WTC11 (cell line): ENCODE results near the gene ENPP7. TPM values are rescaled to one million over a fixed set of nuclear protein-coding genes. Genes with fewer than 3 reads are reported as not detected.

ENCODE experiments used
- ATAC-seq: fragments of 200-7000 bp; cut with Tn5 transposase; 2 replicates; pipeline ENCODE4 v1.10.0; 2021; ENCODE audit warnings: mild to moderate bottlenecking, moderate library complexity
- CTCF ChIA-PET: fragments of 300-600 bp; sonication (Branson Sonifier 250); formaldehyde crosslinking; loops from one replicate; lab custom pipeline; 2021; ENCODE audit warnings: antibody characterized with exemption; lab: Charles Lee
- POLR2A ChIA-PET: fragments of 350-600 bp; sonication (Branson Sonifier 250); formaldehyde crosslinking; loops from one replicate; lab custom pipeline; 2021; ENCODE audit warnings: antibody characterized with exemption; lab: Charles Lee
- DNase-seq: peaks from one replicate; pipeline ENCODE4 v3.0.0; 2021; ENCODE audit warnings: low spot score
- H3K27ac Mint-ChIP-seq: 2 replicates; pipeline ENCODE4 v1.8.0; 2021; ENCODE audit warnings: mixed read lengths
- H3K27me3 Mint-ChIP-seq: 2 replicates; pipeline ENCODE4 v1.8.0; 2021; ENCODE audit warnings: low read depth, mild to moderate bottlenecking, moderate library complexity, mixed read lengths
- H3K36me3 Mint-ChIP-seq: 2 replicates; pipeline ENCODE4 v1.8.0; 2021; ENCODE audit warnings: mixed read lengths
- H3K4me1 Mint-ChIP-seq: 2 replicates; pipeline ENCODE4 v1.8.0; 2022; ENCODE audit warnings: mixed read lengths
- H3K4me3 Mint-ChIP-seq: 2 replicates; pipeline ENCODE4 v1.8.0; 2021; ENCODE audit warnings: mild to moderate bottlenecking, moderate library complexity, mixed read lengths
- H3K9me3 Mint-ChIP-seq: 2 replicates; pipeline ENCODE4 v1.8.0; 2021; ENCODE audit warnings: mixed read lengths
- CBFB ChIP-seq: sonication (generic); formaldehyde crosslinking; IDR thresholded peaks from 2 replicates; pipeline ENCODE4 v1.8.1; 2022; ENCODE audit warnings: mild to moderate bottlenecking, low read depth, missing genetic modification reagents
- E2F4 ChIP-seq: sonication (generic); formaldehyde crosslinking; IDR thresholded peaks from 2 replicates; pipeline ENCODE4 v1.8.1; 2022; ENCODE audit warnings: low read depth, mild to moderate bottlenecking, moderate library complexity, missing genetic modification reagents, borderline replicate concordance
- ETV6 ChIP-seq: sonication (generic); formaldehyde crosslinking; IDR thresholded peaks from 2 replicates; pipeline ENCODE4 v1.8.1; 2022; ENCODE audit warnings: mild to moderate bottlenecking, missing genetic modification reagents
- FOXK1 ChIP-seq: sonication (generic); formaldehyde crosslinking; IDR thresholded peaks from 2 replicates; pipeline ENCODE4 v1.8.0; 2022; ENCODE audit warnings: mild to moderate bottlenecking, moderate library complexity, missing genetic modification reagents
- JAZF1 ChIP-seq: fragments of 250-450 bp; sonication (Bioruptor Pico); IDR thresholded peaks from 2 replicates; pipeline ENCODE4 v1.9.0; 2021; ENCODE audit warnings: moderate library complexity, mild to moderate bottlenecking, inconsistent platforms
- MYBL2 ChIP-seq: sonication (generic); formaldehyde crosslinking; IDR thresholded peaks from 2 replicates; pipeline ENCODE4 v1.8.1; 2023; ENCODE audit warnings: mild to moderate bottlenecking, moderate library complexity, missing genetic modification reagents
- NFYB ChIP-seq: sonication (generic); formaldehyde crosslinking; conservative IDR thresholded peaks from 2 replicates; pipeline ENCODE4 v1.8.0; 2022; ENCODE audit warnings: low read depth, missing genetic modification reagents
- PRDM15 ChIP-seq: sonication (generic); formaldehyde crosslinking; IDR thresholded peaks from 2 replicates; pipeline ENCODE4 v1.8.0; 2022; ENCODE audit warnings: missing genetic modification reagents
- PRRX2 ChIP-seq: fragments of 250-450 bp; sonication (Bioruptor Pico); IDR thresholded peaks from 2 replicates; pipeline ENCODE4 v1.8.0; 2021; ENCODE audit warnings: mild to moderate bottlenecking
- SMAD4 ChIP-seq: sonication (generic); formaldehyde crosslinking; IDR thresholded peaks from 2 replicates; pipeline ENCODE4 v1.8.0; 2022; ENCODE audit warnings: mild to moderate bottlenecking, missing genetic modification reagents
- SP1 ChIP-seq: sonication (generic); formaldehyde crosslinking; conservative IDR thresholded peaks from 2 replicates; pipeline ENCODE4 v1.8.1; 2022; ENCODE audit warnings: missing genetic modification reagents
- ZNF263 ChIP-seq: sonication (generic); formaldehyde crosslinking; IDR thresholded peaks from 2 replicates; pipeline ENCODE4 v1.8.1; 2022; ENCODE audit warnings: low read depth, mild to moderate bottlenecking, moderate library complexity, missing genetic modification reagents
- ZNF281 ChIP-seq: sonication (generic); formaldehyde crosslinking; IDR thresholded peaks from 2 replicates; pipeline ENCODE4 v1.8.0; 2023; ENCODE audit warnings: mild to moderate bottlenecking, missing genetic modification reagents
- ZNF416 ChIP-seq: fragments of 250-450 bp; sonication (Bioruptor Pico); IDR thresholded peaks from 2 replicates; pipeline ENCODE4 v1.9.0; 2021; ENCODE audit warnings: mild to moderate bottlenecking, inconsistent platforms
- ZNF423 ChIP-seq: fragments of 250-450 bp; sonication (Bioruptor Pico); IDR thresholded peaks from 2 replicates; pipeline ENCODE4 v2.1.2; 2022; ENCODE audit warnings: mild to moderate bottlenecking, moderate library complexity
- total RNA-seq: library from RNA; stranded (reverse); gene quantifications from 3 replicates; pipeline ENCODE4 v1.2.3, GENCODE V29; 2021
- TF ChIP-seq, protein P1 (sequence below): sonication (generic); formaldehyde crosslinking; IDR thresholded peaks from 2 replicates; pipeline ENCODE4 v1.8.1; 2023; ENCODE audit warnings: mild to moderate bottlenecking, moderate library complexity, missing genetic modification reagents
- TF ChIP-seq, protein P2 (sequence below): sonication (generic); formaldehyde crosslinking; IDR thresholded peaks from 2 replicates; pipeline ENCODE4 v1.8.0; 2022; ENCODE audit warnings: mild to moderate bottlenecking, missing genetic modification reagents
- TF ChIP-seq, protein P3 (sequence below): fragments of 250-450 bp; sonication (Bioruptor Pico); IDR thresholded peaks from 2 replicates; pipeline ENCODE4 v1.9.0; 2021; ENCODE audit warnings: mild to moderate bottlenecking
- TF ChIP-seq, protein P4 (sequence below): sonication (generic); formaldehyde crosslinking; conservative IDR thresholded peaks from 2 replicates; pipeline ENCODE4 v1.8.1; 2023; ENCODE audit warnings: mild to moderate bottlenecking, low read depth, missing genetic modification reagents, moderate library complexity

ENPP7 gene
- total RNA-seq, 1 experiment from 2014 or later, result not detected

DNA sequence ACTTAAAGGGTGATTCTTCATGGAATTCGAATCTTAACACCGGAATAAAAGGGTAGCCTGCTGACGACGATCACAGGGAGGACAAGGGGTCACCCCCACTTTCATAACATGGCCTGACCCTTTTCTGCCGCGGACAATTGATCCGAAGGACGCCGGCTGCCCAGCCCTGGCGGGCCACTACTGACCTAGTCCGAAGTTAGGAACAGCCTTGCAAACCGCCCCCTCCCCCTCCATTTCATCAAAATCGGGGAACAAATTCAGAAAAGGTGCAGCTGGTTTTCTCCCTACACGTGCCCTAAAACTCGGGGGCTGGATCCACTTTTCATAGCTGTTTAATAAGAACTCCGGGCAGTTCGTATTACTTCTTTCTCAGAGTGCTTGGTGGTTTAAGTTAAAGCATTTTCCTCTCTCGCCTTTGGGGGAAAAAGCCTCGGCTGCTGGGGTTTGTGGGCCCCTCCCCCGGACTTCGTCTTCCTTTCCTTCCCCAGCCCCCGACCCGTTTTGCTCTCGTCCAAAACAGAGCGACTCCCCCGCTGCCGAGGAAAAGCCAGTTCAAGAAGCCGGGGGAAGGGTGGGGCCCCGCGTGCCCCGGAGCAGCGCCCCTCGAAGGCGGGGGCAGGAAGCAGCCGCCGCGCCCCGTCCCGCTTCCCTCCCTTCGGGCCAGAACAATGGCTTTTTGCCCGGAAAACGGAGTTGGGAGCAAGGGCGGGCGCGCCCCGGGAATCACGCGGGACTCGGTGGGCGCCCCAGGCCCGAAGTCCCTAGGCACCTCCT is 46.6 kb downstream of the ENPP7 start:
- POLR2A ChIA-PET, result interaction anchor here (0.5 to 1.0 kb wide), 4 partner anchors 12 to 226 kb away, joined by 3 to 4 read pairs (median 3); partner anchors contain the start of gene CBX8
- no peaks in the 10 kb centered on the region for H3K9me3 Mint-ChIP-seq
- H3K4me1 Mint-ChIP-seq, result peaks cover 54% of the 10 kb centered on the region
- CTCF ChIA-PET, result interaction anchor here (1.0 to 6.9 kb wide), 14 partner anchors 10 to 231 kb away, joined by 3 to 83 read pairs (median 4); partner anchors contain the start of genes CBX4 and CBX8
- peak overlapping the region; percentile 93 for H3K27ac Mint-ChIP-seq
- DNase-seq (peak; percentile 78), ATAC-seq (peak; percentile 58)
- peak overlapping the region; percentile 64 for H3K4me3 Mint-ChIP-seq
- peaks cover 25% of the 10 kb centered on the region for H3K36me3 Mint-ChIP-seq
- TF ChIP-seq ETV6 (CRISPR knock-in tag) (peak; percentile 37; the same call in 1 of the 2 replicates), ZNF263 (CRISPR knock-in tag) (no peak), FOXK1 (0 out of 2 replicates have a peak, but pooled peaks have one; percentile 15), MYBL2 (no peak), ZNF423 (CRISPR knock-in tag) (0 out of 2 replicates have a peak, but pooled peaks have one; percentile 20), ZNF281 (CRISPR knock-in tag) (peak; percentile 56; the same call in 1 of the 2 replicates), SP1 (CRISPR knock-in tag) (0 out of 2 replicates have a peak, but pooled peaks have one; percentile 5)
- TF ChIP-seq, protein P1, sequence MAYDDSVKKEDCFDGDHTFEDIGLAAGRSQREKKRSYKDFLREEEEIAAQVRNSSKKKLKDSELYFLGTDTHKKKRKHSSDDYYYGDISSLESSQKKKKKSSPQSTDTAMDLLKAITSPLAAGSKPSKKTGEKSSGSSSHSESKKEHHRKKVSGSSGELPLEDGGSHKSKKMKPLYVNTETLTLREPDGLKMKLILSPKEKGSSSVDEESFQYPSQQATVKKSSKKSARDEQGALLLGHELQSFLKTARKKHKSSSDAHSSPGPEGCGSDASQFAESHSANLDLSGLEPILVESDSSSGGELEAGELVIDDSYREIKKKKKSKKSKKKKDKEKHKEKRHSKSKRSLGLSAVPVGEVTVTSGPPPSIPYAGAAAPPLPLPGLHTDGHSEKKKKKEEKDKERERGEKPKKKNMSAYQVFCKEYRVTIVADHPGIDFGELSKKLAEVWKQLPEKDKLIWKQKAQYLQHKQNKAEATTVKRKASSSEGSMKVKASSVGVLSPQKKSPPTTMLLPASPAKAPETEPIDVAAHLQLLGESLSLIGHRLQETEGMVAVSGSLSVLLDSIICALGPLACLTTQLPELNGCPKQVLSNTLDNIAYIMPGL (CRISPR knock-in tag), result peak; percentile 49; the same call in 1 of the 2 replicates
- TF ChIP-seq, protein P2, sequence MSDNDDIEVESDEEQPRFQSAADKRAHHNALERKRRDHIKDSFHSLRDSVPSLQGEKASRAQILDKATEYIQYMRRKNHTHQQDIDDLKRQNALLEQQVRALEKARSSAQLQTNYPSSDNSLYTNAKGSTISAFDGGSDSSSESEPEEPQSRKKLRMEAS (CRISPR knock-in tag), result peak; percentile 30; the same call in 1 of the 2 replicates
- H3K27me3 Mint-ChIP-seq, result peaks cover 15% of the 10 kb centered on the region

- CTCF ChIA-PET, result interaction anchor here (0.6 to 6.9 kb wide), 15 partner anchors 10 to 713 kb away, joined by 3 to 83 read pairs (median 6); partner anchors contain the start of genes CBX4 and CBX8
- H3K27ac Mint-ChIP-seq, result peak within 1 kb of the TSS; percentile 93
- H3K27me3 Mint-ChIP-seq, result peaks cover 15% of the 10 kb centered on the region
- peaks cover 32% of the 10 kb centered on the region for H3K36me3 Mint-ChIP-seq
- peak within 1 kb of the TSS; percentile 91 for H3K4me3 Mint-ChIP-seq
- ATAC-seq (peak; percentile 55), DNase-seq (peak; percentile 75)
- H3K4me1 Mint-ChIP-seq, result peaks cover 54% of the 10 kb centered on the region
- POLR2A ChIA-PET, result interaction anchor here (0.9 to 1.1 kb wide), 5 partner anchors 9 to 60 kb away, joined by 3 read pairs; partner anchors contain the start of gene CBX8
- no peaks in the 10 kb centered on the region for H3K9me3 Mint-ChIP-seq
- no peak for TF ChIP-seq PRDM15 (CRISPR knock-in tag)
- TF ChIP-seq PRRX2 (CRISPR knock-in tag), result no peak
- TF ChIP-seq ZNF416 (CRISPR knock-in tag), result no peak
- TF ChIP-seq, protein P3, sequence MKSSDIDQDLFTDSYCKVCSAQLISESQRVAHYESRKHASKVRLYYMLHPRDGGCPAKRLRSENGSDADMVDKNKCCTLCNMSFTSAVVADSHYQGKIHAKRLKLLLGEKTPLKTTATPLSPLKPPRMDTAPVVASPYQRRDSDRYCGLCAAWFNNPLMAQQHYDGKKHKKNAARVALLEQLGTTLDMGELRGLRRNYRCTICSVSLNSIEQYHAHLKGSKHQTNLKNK (CRISPR knock-in tag), result no peak
- no peak for TF ChIP-seq E2F4 (CRISPR knock-in tag)
- peak; percentile 11; the same call in 1 of the 2 replicates for TF ChIP-seq ZNF263 (CRISPR knock-in tag)
- TF ChIP-seq, protein P4, sequence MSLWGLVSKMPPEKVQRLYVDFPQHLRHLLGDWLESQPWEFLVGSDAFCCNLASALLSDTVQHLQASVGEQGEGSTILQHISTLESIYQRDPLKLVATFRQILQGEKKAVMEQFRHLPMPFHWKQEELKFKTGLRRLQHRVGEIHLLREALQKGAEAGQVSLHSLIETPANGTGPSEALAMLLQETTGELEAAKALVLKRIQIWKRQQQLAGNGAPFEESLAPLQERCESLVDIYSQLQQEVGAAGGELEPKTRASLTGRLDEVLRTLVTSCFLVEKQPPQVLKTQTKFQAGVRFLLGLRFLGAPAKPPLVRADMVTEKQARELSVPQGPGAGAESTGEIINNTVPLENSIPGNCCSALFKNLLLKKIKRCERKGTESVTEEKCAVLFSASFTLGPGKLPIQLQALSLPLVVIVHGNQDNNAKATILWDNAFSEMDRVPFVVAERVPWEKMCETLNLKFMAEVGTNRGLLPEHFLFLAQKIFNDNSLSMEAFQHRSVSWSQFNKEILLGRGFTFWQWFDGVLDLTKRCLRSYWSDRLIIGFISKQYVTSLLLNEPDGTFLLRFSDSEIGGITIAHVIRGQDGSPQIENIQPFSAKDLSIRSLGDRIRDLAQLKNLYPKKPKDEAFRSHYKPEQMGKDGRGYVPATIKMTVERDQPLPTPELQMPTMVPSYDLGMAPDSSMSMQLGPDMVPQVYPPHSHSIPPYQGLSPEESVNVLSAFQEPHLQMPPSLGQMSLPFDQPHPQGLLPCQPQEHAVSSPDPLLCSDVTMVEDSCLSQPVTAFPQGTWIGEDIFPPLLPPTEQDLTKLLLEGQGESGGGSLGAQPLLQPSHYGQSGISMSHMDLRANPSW, result no peak
- 0 out of 2 replicates have a peak, but pooled peaks have one; percentile 20 for TF ChIP-seq CBFB (CRISPR knock-in tag)
- no peak for TF ChIP-seq ZNF423 (CRISPR knock-in tag)
- no peak for TF ChIP-seq SMAD4
- no peak for TF ChIP-seq JAZF1
- TF ChIP-seq NFYB, result no peak
These were observed 47.3 kb downstream of the ENPP7 start, which contains the start of gene CBX2 for GRCh38 chr17:79777894-79778503. TSS of gene CBX2 (plus strand) at chr17:79778148. CDS start at chr17:79778236, 88 bp downstream.
